DMS53 treated with DMSO at 0.1 percent for 48 hours (cell line): ENCODE data around the gene USP21.
A peak's percentile ranks its signal among the peaks of the same experiment; 100 is the strongest.

ENCODE experiments used
- DNase-seq: peaks from one replicate; lab custom pipeline; 2025; ENCODE audit not compliant: unreplicated experiment; lab: John Stamatoyannopoulos, UW

USP21 gene

GRCh38 chr1:161209790-161210409, 50.6 kb downstream of the USP21 start:
- peak; percentile 81 for DNase-seq

DNA sequence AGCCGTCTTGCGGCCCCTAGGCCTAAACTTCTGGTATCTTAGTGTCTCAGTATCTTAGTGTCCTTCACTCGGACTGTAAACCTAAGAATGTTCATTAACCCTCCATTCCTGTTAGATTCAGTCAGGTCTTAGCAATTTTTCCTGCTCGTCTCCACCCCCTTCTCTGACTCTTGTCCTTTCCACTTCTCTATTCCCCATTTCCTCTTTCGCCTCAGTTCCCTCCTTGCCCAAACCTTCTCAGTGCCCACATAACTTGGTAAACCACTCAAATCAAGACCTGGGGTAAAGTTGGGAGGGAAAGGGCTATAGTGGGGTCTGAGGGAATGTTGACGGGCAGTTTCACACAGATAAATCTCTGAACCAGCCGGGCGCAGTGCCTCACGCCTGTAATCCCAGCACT, 55.1 kb downstream of the USP21 start:
- DNase-seq, result no peak

- no peak for DNase-seq
These were observed 55.8 kb downstream of the USP21 start, which contains the start of gene FCER1G for GRCh38 chr1:161215076-161215475. Gene FCER1G (plus strand): TSS chr1:161215295. CDS start chr1:161215322, 27 bp downstream.
